Keratinocyte (primary cell): ENCODE data around the gene RELT. TPM values are rescaled to one million over a fixed set of nuclear protein-coding genes. Genes with fewer than 3 reads are reported as not detected.

Source experiments
- DNase-seq: peaks from one replicate; pipeline ENCODE4 v3.0.0-alpha.2; 2011; ENCODE audit warnings: low read depth, missing footprints, low spot score
- FAIRE-seq: peaks from 2 replicates; lab custom pipeline; 2011; peaks lifted over from hg19 to GRCh38; lab: Jason Lieb, UNC
- H2AFZ ChIP-seq: 2 replicates; pipeline ENCODE4 v1.6.0; 2012; ENCODE audit warnings: low read length, control low read depth, inconsistent platforms; ENCODE audit not compliant: control insufficient read depth
- H3K27ac ChIP-seq: 2 replicates; pipeline ENCODE4 v1.5.1; 2011; ENCODE audit warnings: low read length; ENCODE audit not compliant: control insufficient read depth, insufficient read depth
- H3K27me3 ChIP-seq: 3 replicates; pipeline ENCODE4 v1.6.0; 2011; ENCODE audit warnings: low read length; ENCODE audit not compliant: control insufficient read depth, insufficient read depth; ENCODE audit errors: extremely low read depth
- H3K36me3 ChIP-seq, 2 experiments: 2 replicates in 1 of 2; 3 replicates in 1 of 2; pipeline ENCODE4 v1.5.1; 2011; ENCODE audit warnings: low read length in 2 of 2, mild to moderate bottlenecking in 1 of 2; ENCODE audit not compliant: control insufficient read depth in 2 of 2, insufficient read depth in 2 of 2; ENCODE audit errors: extremely low read depth in 1 of 2
- H3K4me1 ChIP-seq: 3 replicates; pipeline ENCODE4 v1.5.1; 2011; ENCODE audit warnings: low read length; ENCODE audit not compliant: control insufficient read depth, insufficient read depth; ENCODE audit errors: extremely low read depth
- H3K4me2 ChIP-seq: 3 replicates; pipeline ENCODE4 v1.6.0; 2011; ENCODE audit warnings: low read depth, low read length; ENCODE audit not compliant: control insufficient read depth, insufficient read depth; ENCODE audit errors: extremely low read depth
- H3K4me3 ChIP-seq, 3 experiments: fragments of 200-600 bp in 1 of 3; sonication (generic) in 1 of 3; 2 replicates in 2 of 3; 3 replicates in 1 of 3; pipeline ENCODE4 v1.5.1; 2011 to 2016; ENCODE audit warnings: low read length in 3 of 3, mild to moderate bottlenecking in 3 of 3, control low read depth in 2 of 3, inconsistent platforms in 1 of 3, low read depth in 1 of 3, mixed read lengths in 1 of 3, mixed run types in 1 of 3, moderate library complexity in 1 of 3; ENCODE audit not compliant: control insufficient read depth in 2 of 3, insufficient read depth in 2 of 3; ENCODE audit errors: extremely low read depth in 1 of 3
- H3K79me2 ChIP-seq: 2 replicates; pipeline ENCODE4 v1.6.0; 2012; ENCODE audit warnings: low read length; ENCODE audit not compliant: control insufficient read depth, insufficient read depth
- H3K9ac ChIP-seq: 3 replicates; pipeline ENCODE4 v1.6.0; 2011; ENCODE audit warnings: low read length; ENCODE audit not compliant: control insufficient read depth, insufficient read depth; ENCODE audit errors: extremely low read depth
- H3K9me1 ChIP-seq: 3 replicates; pipeline ENCODE4 v1.6.0; 2011; ENCODE audit warnings: low read length; ENCODE audit not compliant: control insufficient read depth, insufficient read depth; ENCODE audit errors: extremely low read depth
- H3K9me3 ChIP-seq: 2 replicates; pipeline ENCODE4 v1.5.1; 2012; ENCODE audit warnings: low read depth, low read length; ENCODE audit not compliant: control insufficient read depth
- H4K20me1 ChIP-seq: 3 replicates; pipeline ENCODE4 v1.6.0; 2011; ENCODE audit warnings: low read length; ENCODE audit not compliant: control insufficient read depth, insufficient read depth; ENCODE audit errors: extremely low read depth
- EZH2 ChIP-seq: IDR thresholded peaks from one replicate; pipeline ENCODE4 v1.6.1; 2012; ENCODE audit warnings: inconsistent platforms, mild to moderate bottlenecking, low read length, moderate library complexity
- dilution Hi-C: fragments of 300-500 bp; cut with MboI; formaldehyde crosslinking; loops from one replicate; pipeline ENCODE4 v1.7.0; 2020; ENCODE audit warnings: low sequenced_read_pairs; ENCODE audit not compliant: extremely low pct_ligation_motif_present
- polyA plus RNA-seq, 5 experiments: library from polyadenylated mRNA; depleted of rRNA in 3 of 5; stranded (reverse) in 3 of 5; stranded (forward) in 1 of 5; unstranded in 1 of 5; fragments of >200 nt; gene quantifications; 1 replicate in 1 of 5; 2 replicates in 3 of 5; 3 replicates in 1 of 5; pipeline versions ENCODE4 v1.2.1 to v1.2.3, GENCODE V29; 2011 to 2012; ENCODE audit warnings: missing spikeins in 2 of 5, low read depth in 1 of 5, low replicate concordance in 1 of 5
- TF ChIP-seq, protein P1 (sequence below), 3 experiments: IDR thresholded peaks in 1 of 3; conservative IDR thresholded peaks in 1 of 3; optimal IDR thresholded peaks in 1 of 3; 2 replicates in 2 of 3; 3 replicates in 1 of 3; pipeline versions ENCODE3 to v1.5.1; 2011; ENCODE audit warnings: low read length in 3 of 3, mild to moderate bottlenecking in 3 of 3, moderate library complexity in 2 of 3, control low read depth in 1 of 3, inconsistent platforms in 1 of 3; ENCODE audit not compliant: insufficient read depth in 2 of 3; ENCODE audit errors: extremely low read depth in 1 of 3

Gene RELT
- polyA plus RNA-seq, 1 donor (not counting 4 experiments of a cell fraction or from before 2014, with no cell fraction given), result 4.2 TPM

DNA sequence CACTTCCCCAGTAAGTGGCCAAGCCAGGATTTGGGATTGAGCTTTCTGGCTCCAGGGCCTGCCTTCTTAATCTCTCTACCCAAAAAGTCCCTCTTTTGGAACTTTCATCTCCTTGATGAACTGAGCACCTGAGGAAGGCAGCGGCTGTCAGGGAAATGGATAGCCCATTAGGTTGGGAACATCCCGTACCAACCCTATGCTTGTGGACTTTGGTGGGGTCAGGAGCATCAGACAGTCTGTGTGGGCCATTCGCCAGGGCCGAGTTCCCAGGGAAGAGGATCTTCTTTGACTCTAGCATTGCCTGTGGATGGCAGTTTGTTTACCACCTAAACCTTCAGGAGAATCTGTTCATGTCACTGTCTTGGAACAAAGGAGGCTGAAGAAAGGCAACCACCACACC lies 37.9 kb upstream of the RELT start:
- peaks cover 12% of the 10 kb centered on the region for H3K4me1 ChIP-seq
- no peaks in the 10 kb centered on the region for H3K9me3 ChIP-seq
- no peaks in the 10 kb centered on the region for H3K79me2 ChIP-seq
- DNase-seq (no peak), FAIRE-seq (no peak)
- H3K4me3 ChIP-seq, result no peak overlapping the region
- H3K27me3 ChIP-seq, result peaks cover 9% of the 10 kb centered on the region
- no peaks in the 10 kb centered on the region for H3K9me1 ChIP-seq
- no peak overlapping the region for H2AFZ ChIP-seq
- no peak overlapping the region for H3K27ac ChIP-seq
- no peak overlapping the region for H3K9ac ChIP-seq
- no peak overlapping the region for H3K4me2 ChIP-seq
- TF ChIP-seq, protein P1, sequence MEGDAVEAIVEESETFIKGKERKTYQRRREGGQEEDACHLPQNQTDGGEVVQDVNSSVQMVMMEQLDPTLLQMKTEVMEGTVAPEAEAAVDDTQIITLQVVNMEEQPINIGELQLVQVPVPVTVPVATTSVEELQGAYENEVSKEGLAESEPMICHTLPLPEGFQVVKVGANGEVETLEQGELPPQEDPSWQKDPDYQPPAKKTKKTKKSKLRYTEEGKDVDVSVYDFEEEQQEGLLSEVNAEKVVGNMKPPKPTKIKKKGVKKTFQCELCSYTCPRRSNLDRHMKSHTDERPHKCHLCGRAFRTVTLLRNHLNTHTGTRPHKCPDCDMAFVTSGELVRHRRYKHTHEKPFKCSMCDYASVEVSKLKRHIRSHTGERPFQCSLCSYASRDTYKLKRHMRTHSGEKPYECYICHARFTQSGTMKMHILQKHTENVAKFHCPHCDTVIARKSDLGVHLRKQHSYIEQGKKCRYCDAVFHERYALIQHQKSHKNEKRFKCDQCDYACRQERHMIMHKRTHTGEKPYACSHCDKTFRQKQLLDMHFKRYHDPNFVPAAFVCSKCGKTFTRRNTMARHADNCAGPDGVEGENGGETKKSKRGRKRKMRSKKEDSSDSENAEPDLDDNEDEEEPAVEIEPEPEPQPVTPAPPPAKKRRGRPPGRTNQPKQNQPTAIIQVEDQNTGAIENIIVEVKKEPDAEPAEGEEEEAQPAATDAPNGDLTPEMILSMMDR (optimal IDR thresholded peaks at IDR 0.05 in 1 of 3, IDR thresholded peaks at IDR 0.05 in 1 of 3, conservative IDR thresholded peaks at IDR 0.05 in 1 of 3; ENCODE audit: extremely low read depth in 1 of 3, insufficient read depth in 2 of 3, low read length in 3 of 3), result no peak
- no peak for TF ChIP-seq EZH2
- dilution Hi-C loops, result no loop called here
- H4K20me1 ChIP-seq, result no peaks in the 10 kb centered on the region
- no peaks in the 10 kb centered on the region for H3K36me3 ChIP-seq

- H3K4me3 ChIP-seq, result no peak overlapping the region
- H3K4me2 ChIP-seq, result no peak overlapping the region
- no peaks in the 10 kb centered on the region for H3K9me1 ChIP-seq
- H3K9ac ChIP-seq, result no peak overlapping the region
- H3K9me3 ChIP-seq, result no peaks in the 10 kb centered on the region
- H3K27me3 ChIP-seq, result peaks cover 14% of the 10 kb centered on the region
- no peak for DNase-seq
- H4K20me1 ChIP-seq, result no peaks in the 10 kb centered on the region
- dilution Hi-C loops, result no loop called here
- no peak overlapping the region for H2AFZ ChIP-seq
- no peak overlapping the region for H3K27ac ChIP-seq
- no peaks in the 10 kb centered on the region for H3K79me2 ChIP-seq
- H3K4me1 ChIP-seq, result peaks cover 2% of the 10 kb centered on the region
- FAIRE-seq, result no peak
- TF ChIP-seq, protein P1 (optimal IDR thresholded peaks at IDR 0.05 in 1 of 3, IDR thresholded peaks at IDR 0.05 in 1 of 3, conservative IDR thresholded peaks at IDR 0.05 in 1 of 3; ENCODE audit: extremely low read depth in 1 of 3, insufficient read depth in 2 of 3, low read length in 3 of 3), result no peak
- TF ChIP-seq EZH2, result no peak
- H3K36me3 ChIP-seq, result no peaks in the 10 kb centered on the region
Observed at GRCh38 chr11:73340164-73340563, 36.0 kb upstream of the RELT start.
